Fibroblast of villous mesenchyme (primary cell): Measurements from ENCODE around the gene TMEM259. TPM values are rescaled to one million over a fixed set of nuclear protein-coding genes. Genes with fewer than 3 reads are reported as not detected.

Experiments
- DNase-seq: peaks from one replicate; pipeline ENCODE4 v3.0.0-alpha.2; 2010; ENCODE audit warnings: low read depth
- H3K4me3 ChIP-seq: 2 replicates; pipeline ENCODE4 v1.5.1; 2011; ENCODE audit warnings: low read depth, mild to moderate bottlenecking, low read length
- CTCF ChIP-seq: IDR thresholded peaks from 2 replicates; pipeline ENCODE4 v1.5.1; 2012; ENCODE audit warnings: low read depth, mild to moderate bottlenecking, low read length; ENCODE audit not compliant: insufficient read depth
- total RNA-seq: library from RNA; depleted of rRNA; stranded (reverse); fragments of >200 nt; gene quantifications from 2 replicates; pipeline ENCODE4 v1.2.3, GENCODE V29; 2012

Gene TMEM259
- total RNA-seq, 1 donor = 84.6 TPM

- no peak for TF ChIP-seq CTCF
- no peak overlapping the region for H3K4me3 ChIP-seq
- no peak for DNase-seq
Measured at GRCh38 chr19:1038978-1039645, 18.2 kb upstream of the TMEM259 start.

- DNase-seq = no peak
Measured at GRCh38 chr19:1037621-1038064, 16.7 kb upstream of the TMEM259 start.

GRCh38 chr19:1035998-1036621 lies 15.2 kb upstream of the TMEM259 start:
- DNase-seq = no peak
- peak; percentile 23 for TF ChIP-seq CTCF

More at GRCh38 chr19:1037621-1038064, 16.7 kb upstream of the TMEM259 start:
- no peak for TF ChIP-seq CTCF
- no peak overlapping the region for H3K4me3 ChIP-seq

GRCh38 chr19:1032264-1032867 lies 11.4 kb upstream of the TMEM259 start:
- no peak for TF ChIP-seq CTCF
- H3K4me3 ChIP-seq = no peak overlapping the region
- no peak for DNase-seq

More at GRCh38 chr19:1035998-1036621, 15.2 kb upstream of the TMEM259 start:
- no peak overlapping the region for H3K4me3 ChIP-seq

GRCh38 chr19:1028062-1028926 lies 7.4 kb upstream of the TMEM259 start:
- no peak for TF ChIP-seq CTCF
- peak; percentile 98 for DNase-seq

GRCh38 chr19:1027650-1028061 lies 6.7 kb upstream of the TMEM259 start:
- peak overlapping the region; percentile 100 for H3K4me3 ChIP-seq
- TF ChIP-seq CTCF = no peak
- DNase-seq = no peak

More at GRCh38 chr19:1028062-1028926, 7.4 kb upstream of the TMEM259 start:
- peak overlapping the region; percentile 100 for H3K4me3 ChIP-seq
